HepG2 (cell line): ENCODE results near the gene FUCA1. TPM values are rescaled to one million over a fixed set of nuclear protein-coding genes. Genes with fewer than 3 reads are reported as not detected.

Source experiments
- CBX5 ChIP-seq: sonication (generic); formaldehyde crosslinking; IDR thresholded peaks from 2 replicates; pipeline ENCODE4 v1.4.0; 2020; ENCODE audit warnings: missing genetic modification reagents, borderline replicate concordance
- DMAP1 ChIP-seq: IDR thresholded peaks from 2 replicates; pipeline ENCODE4 v1.6.1; 2016
- EP300 ChIP-seq, 3 experiments: sonication (generic) in 1 of 3; formaldehyde crosslinking in 1 of 3; IDR thresholded peaks; 2 replicates each; pipeline versions ENCODE4 v1.5.1 to v1.6.1; 2011 to 2020; ENCODE audit warnings: low read depth in 2 of 3, low read length in 2 of 3, borderline replicate concordance in 1 of 3, improper control_type of control experiment in 1 of 3, mild to moderate bottlenecking in 1 of 3, missing genetic modification reagents in 1 of 3, moderate library complexity in 1 of 3
- FOXA3 ChIP-seq: IDR thresholded peaks from 2 replicates; pipeline ENCODE4 v1.6.1; 2016; ENCODE audit warnings: missing genetic modification reagents, missing compliant biosample characterization
- KAT8 ChIP-seq: IDR thresholded peaks from 2 replicates; pipeline ENCODE4 v1.6.1; 2016; ENCODE audit warnings: missing genetic modification reagents, missing compliant biosample characterization
- KDM2A ChIP-seq: sonication (generic); formaldehyde crosslinking; IDR thresholded peaks from 2 replicates; pipeline ENCODE4 v1.4.0; 2020; ENCODE audit warnings: low read depth, missing genetic modification reagents, borderline replicate concordance
- MED1 ChIP-seq: sonication (generic); formaldehyde crosslinking; IDR thresholded peaks from 2 replicates; pipeline ENCODE4 v1.4.0; 2020; ENCODE audit warnings: missing genetic modification reagents
- NR2F6 ChIP-seq, 2 experiments: IDR thresholded peaks; 2 replicates each; pipeline ENCODE4 v1.6.1; 2016; ENCODE audit warnings: antibody characterized with exemption in 1 of 2, mild to moderate bottlenecking in 1 of 2
- NRL ChIP-seq: sonication (generic); formaldehyde crosslinking; IDR thresholded peaks from 2 replicates; pipeline ENCODE4 v1.5.0; 2020; ENCODE audit warnings: missing genetic modification reagents, mild to moderate bottlenecking, moderate library complexity, borderline replicate concordance
- POLR2G ChIP-seq: fragments of 200-400 bp; formaldehyde crosslinking; IDR thresholded peaks from 2 replicates; pipeline ENCODE4 v1.6.1; 2018; ENCODE audit warnings: mild to moderate bottlenecking, low read depth, low read length, moderate library complexity
- REPIN1 ChIP-seq: sonication (generic); formaldehyde crosslinking; IDR thresholded peaks from 2 replicates; pipeline ENCODE4 v1.8.0; 2022; ENCODE audit warnings: missing genetic modification reagents, low read depth, mild to moderate bottlenecking, borderline replicate concordance
- RXRB ChIP-seq: IDR thresholded peaks from 2 replicates; pipeline ENCODE4 v1.6.1; 2016; ENCODE audit warnings: borderline replicate concordance, missing genetic modification reagents, missing compliant biosample characterization
- SAP130 ChIP-seq: IDR thresholded peaks from 2 replicates; pipeline ENCODE4 v1.6.1; 2016; ENCODE audit warnings: low read depth
- SOX6 ChIP-seq, 2 experiments: fragments of 450-650 bp in 1 of 2; sonication (generic) in 1 of 2; formaldehyde crosslinking in 1 of 2; IDR thresholded peaks; 2 replicates each; pipeline versions ENCODE4 v1.4.0 to v1.6.1; 2017 to 2020; ENCODE audit warnings: antibody characterized with exemption in 1 of 2, mild to moderate bottlenecking in 1 of 2, missing genetic modification reagents in 1 of 2
- SSRP1 ChIP-seq: IDR thresholded peaks from 2 replicates; pipeline ENCODE4 v1.6.1; 2016; ENCODE audit warnings: control low read depth
- TBX3 ChIP-seq: fragments of 450-650 bp; IDR thresholded peaks from 2 replicates; pipeline ENCODE4 v1.6.1; 2017; ENCODE audit warnings: antibody characterized with exemption, mild to moderate bottlenecking, inconsistent platforms, borderline replicate concordance
- USF2 ChIP-seq, 2 experiments: sonication (generic) in 1 of 2; formaldehyde crosslinking in 1 of 2; IDR thresholded peaks; 2 replicates each; pipeline versions ENCODE4 v1.5.1 to v1.6.1; 2011 to 2020; ENCODE audit warnings: borderline replicate concordance in 1 of 2, low read depth in 1 of 2, low read length in 1 of 2, mild to moderate bottlenecking in 1 of 2, missing genetic modification reagents in 1 of 2, moderate library complexity in 1 of 2
- YY1 ChIP-seq: IDR thresholded peaks from 2 replicates; pipeline ENCODE4 v1.6.1; 2011; ENCODE audit warnings: low read length, low read depth, moderate library complexity, mild to moderate bottlenecking; ENCODE audit not compliant: insufficient read depth, insufficient replicate concordance
- ZFP36L1 ChIP-seq: sonication (generic); formaldehyde crosslinking; IDR thresholded peaks from 2 replicates; pipeline ENCODE4 v1.8.0; 2022; ENCODE audit warnings: mild to moderate bottlenecking, missing genetic modification reagents, moderate library complexity
- ZIK1 ChIP-seq: sonication (generic); formaldehyde crosslinking; IDR thresholded peaks from 2 replicates; pipeline ENCODE4 v1.5.0; 2020; ENCODE audit warnings: mild to moderate bottlenecking, low read depth, missing genetic modification reagents, borderline replicate concordance
- ZNF224 ChIP-seq: sonication (generic); formaldehyde crosslinking; IDR thresholded peaks from 2 replicates; pipeline ENCODE4 v1.5.0; 2020; ENCODE audit warnings: mild to moderate bottlenecking, missing genetic modification reagents
- ZNF350 ChIP-seq: sonication (generic); formaldehyde crosslinking; IDR thresholded peaks from 2 replicates; pipeline ENCODE4 v1.4.0; 2020; ENCODE audit warnings: mild to moderate bottlenecking, low read depth, missing genetic modification reagents, borderline replicate concordance
- ZNF768 ChIP-seq: sonication (generic); formaldehyde crosslinking; IDR thresholded peaks from 2 replicates; pipeline ENCODE4 v1.4.0; 2020; ENCODE audit warnings: missing genetic modification reagents
- ZNF891 ChIP-seq: sonication (generic); formaldehyde crosslinking; IDR thresholded peaks from 2 replicates; pipeline ENCODE4 v1.5.0; 2020; ENCODE audit warnings: mild to moderate bottlenecking, missing genetic modification reagents
- ZSCAN21 ChIP-seq: sonication (generic); formaldehyde crosslinking; IDR thresholded peaks from 2 replicates; pipeline ENCODE4 v1.8.0; 2022; ENCODE audit warnings: mild to moderate bottlenecking, missing genetic modification reagents, moderate library complexity, borderline replicate concordance
- ZUFSP ChIP-seq: sonication (generic); formaldehyde crosslinking; IDR thresholded peaks from 2 replicates; pipeline ENCODE4 v1.9.0; 2021; ENCODE audit warnings: missing genetic modification reagents, mild to moderate bottlenecking, borderline replicate concordance
- polyA plus RNA-seq, 8 experiments: library from polyadenylated mRNA; depleted of rRNA in 3 of 8; stranded (reverse) in 7 of 8; unstranded in 1 of 8; fragments of >200 nt; fragmentation: Illumina TruSeq in 4 of 8; extraction: Trizol in 4 of 8; gene quantifications; 2 replicates each; pipeline versions ENCODE4 v1.2.1 to v1.2.3, GENCODE V29; 2011 to 2016; ENCODE audit warnings: low read depth in 4 of 8, missing spikeins in 1 of 8, mixed read lengths in 1 of 8; ENCODE audit not compliant: insufficient read depth in 1 of 8
- total RNA-seq, 5 experiments: library from RNA; depleted of rRNA; stranded (reverse); fragments of >200 nt; fragmentation: Illumina TruSeq; extraction: Trizol; gene quantifications; 2 replicates each; pipeline ENCODE4 v1.2.3, GENCODE V29; 2016; ENCODE audit warnings: low read depth in 1 of 5

Gene FUCA1
- total and polyA plus RNA-seq, 2 of the 13 experiments (the other 11 are each of a cell fraction or from before 2014, with no cell fraction given) = 32.7 to 33.6 TPM

- TF ChIP-seq SSRP1 (CRISPR knock-in tag) (0 out of 2 replicates have a peak, but pooled peaks have one; percentile 47), CBX5 (CRISPR knock-in tag) (0 out of 2 replicates have a peak, but pooled peaks have one; percentile 69), KAT8 (peak; percentile 68), ZNF891 (0 out of 2 replicates have a peak, but pooled peaks have one; percentile 38), DMAP1 (CRISPR knock-in tag) (peak; percentile 44; the same call in 1 of the 2 replicates), YY1 (peak; percentile 25), ZNF224 (0 out of 2 replicates have a peak, but pooled peaks have one; percentile 47), ZUFSP (no peak), MED1 (CRISPR knock-in tag) (peak; percentile 39; the same call in 1 of the 2 replicates), EP300 (IDR thresholded peaks at IDR 0.05; ENCODE audit: low read depth in 2 of 2, low read length in 2 of 2) (peak in 1 of 2 experiments; percentile 25; a peak in 2 of 4 replicates), EP300 (CRISPR knock-in tag; IDR thresholded peaks at IDR 0.05; ENCODE audit: borderline replicate concordance) (no peak), USF2 (IDR thresholded peaks at IDR 0.05; ENCODE audit: low read depth, low read length) (no peak; the same call in 1 of the 2 replicates), USF2 (CRISPR knock-in tag; IDR thresholded peaks at IDR 0.05; ENCODE audit: borderline replicate concordance) (peak; percentile 57; the same call in 1 of the 2 replicates), ZIK1 (no peak), SOX6 (IDR thresholded peaks at IDR 0.05) (no peak), SOX6 (CRISPR knock-in tag; IDR thresholded peaks at IDR 0.05) (0 out of 2 replicates have a peak, but pooled peaks have one; percentile 25), ZFP36L1 (CRISPR knock-in tag) (no peak), TBX3 (peak; percentile 21; the same call in 1 of the 2 replicates), POLR2G (no peak), SAP130 (CRISPR knock-in tag) (peak; percentile 44), KDM2A (CRISPR knock-in tag) (peak; percentile 83), RXRB (CRISPR knock-in tag) (peak; percentile 71; the same call in 1 of the 2 replicates), NRL (CRISPR knock-in tag) (no peak), ZNF768 (peak; percentile 69), FOXA3 (CRISPR knock-in tag) (0 out of 2 replicates have a peak, but pooled peaks have one; percentile 22), NR2F6 (IDR thresholded peaks at IDR 0.05) (no peak), NR2F6 (CRISPR knock-in tag; IDR thresholded peaks at IDR 0.05) (0 out of 2 replicates have a peak, but pooled peaks have one; percentile 28), ZSCAN21 (CRISPR knock-in tag) (no peak), ZNF350 (CRISPR knock-in tag) (0 out of 2 replicates have a peak, but pooled peaks have one; percentile 50), REPIN1 (CRISPR knock-in tag) (peak; percentile 48; the same call in 1 of the 2 replicates)
Measured at GRCh38 chr1:23809751-23810171, 58.3 kb downstream of the FUCA1 start (continued).
